Activated T-cell treated with anti-CD3 and anti-CD28 coated beads for 48 hours (primary cell): ENCODE results near the gene INSR.
"Not testable (repeated sequence)": the region's sequence is repeated elsewhere in the genome, so short reads cannot be mapped to it uniquely, and the experiment has no call there.

Source experiments
- DNase-seq: peaks from one replicate; pipeline ENCODE4 v3.0.0-alpha.2; 2020; ENCODE audit warnings: low read depth

The INSR gene

GRCh38 chr19:7224209-7224686, 70.0 kb downstream of the INSR start:
- no peak for DNase-seq

GRCh38 chr19:7223429-7223828, 70.8 kb downstream of the INSR start:
- no peak for DNase-seq

GRCh38 chr19:7219056-7219455, 75.2 kb downstream of the INSR start:
- no peak for DNase-seq

- no peak for DNase-seq
Measured at GRCh38 chr19:7217861-7218260, 76.4 kb downstream of the INSR start.

- DNase-seq: no peak
Measured at GRCh38 chr19:7216373-7216902, 77.8 kb downstream of the INSR start.

DNA sequence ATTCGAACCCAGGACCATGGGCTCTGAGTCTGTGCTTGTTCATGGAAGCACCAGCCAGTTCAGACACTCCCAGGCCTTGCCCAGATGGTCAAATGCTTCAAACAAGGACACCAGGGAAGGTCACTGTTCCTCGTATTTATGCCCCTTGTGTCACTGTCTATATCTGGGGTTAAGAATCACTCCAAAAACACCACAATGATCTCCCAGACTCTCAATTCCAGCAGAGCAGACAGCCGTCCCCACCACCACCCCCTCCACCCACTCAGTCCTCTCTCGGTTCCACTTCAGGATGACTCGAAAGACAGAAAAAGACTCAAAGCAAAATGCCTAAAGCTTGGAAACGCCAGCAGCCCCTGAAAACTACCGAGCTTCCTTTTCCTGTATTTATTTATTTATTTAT, 79.0 kb downstream of the INSR start:
- DNase-seq: no peak

DNA sequence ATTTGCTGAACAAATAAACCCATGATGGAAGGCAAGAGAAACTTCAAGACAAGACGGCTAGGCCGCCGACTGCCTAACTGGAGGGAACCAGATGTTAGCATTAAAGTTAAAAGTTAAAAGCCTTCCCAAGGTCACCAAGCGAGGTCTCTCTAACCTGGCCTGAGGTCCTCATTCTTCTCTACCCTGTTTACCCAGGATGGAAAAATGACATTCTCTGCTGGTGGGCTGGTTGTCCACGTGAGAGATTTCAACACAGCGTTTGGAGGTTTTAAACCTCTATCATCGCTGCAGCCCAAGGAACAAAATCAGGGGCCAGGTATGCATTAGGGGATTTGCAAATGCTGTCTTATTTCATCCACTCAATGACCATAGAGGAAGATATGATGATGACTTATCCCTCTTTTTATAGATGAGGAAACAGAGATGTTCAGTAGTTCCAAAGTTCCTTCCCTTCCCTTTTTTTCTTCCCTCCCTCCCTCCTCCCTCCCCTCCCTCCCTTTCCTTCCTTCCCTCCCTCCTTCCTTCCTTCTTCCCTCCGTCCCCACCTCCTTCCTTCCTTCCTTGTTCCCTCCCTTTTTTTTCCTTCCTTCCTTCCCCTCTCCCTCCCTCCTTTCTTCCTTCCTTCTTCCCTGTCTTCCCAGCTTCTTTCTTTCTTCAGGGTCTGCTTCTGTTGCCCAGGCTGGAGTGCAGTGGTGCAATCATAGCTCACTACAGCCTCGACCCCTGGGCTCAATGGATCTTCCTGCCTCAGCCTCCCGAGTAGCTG, 79.7 kb downstream of the INSR start:
- no peak for DNase-seq

DNA sequence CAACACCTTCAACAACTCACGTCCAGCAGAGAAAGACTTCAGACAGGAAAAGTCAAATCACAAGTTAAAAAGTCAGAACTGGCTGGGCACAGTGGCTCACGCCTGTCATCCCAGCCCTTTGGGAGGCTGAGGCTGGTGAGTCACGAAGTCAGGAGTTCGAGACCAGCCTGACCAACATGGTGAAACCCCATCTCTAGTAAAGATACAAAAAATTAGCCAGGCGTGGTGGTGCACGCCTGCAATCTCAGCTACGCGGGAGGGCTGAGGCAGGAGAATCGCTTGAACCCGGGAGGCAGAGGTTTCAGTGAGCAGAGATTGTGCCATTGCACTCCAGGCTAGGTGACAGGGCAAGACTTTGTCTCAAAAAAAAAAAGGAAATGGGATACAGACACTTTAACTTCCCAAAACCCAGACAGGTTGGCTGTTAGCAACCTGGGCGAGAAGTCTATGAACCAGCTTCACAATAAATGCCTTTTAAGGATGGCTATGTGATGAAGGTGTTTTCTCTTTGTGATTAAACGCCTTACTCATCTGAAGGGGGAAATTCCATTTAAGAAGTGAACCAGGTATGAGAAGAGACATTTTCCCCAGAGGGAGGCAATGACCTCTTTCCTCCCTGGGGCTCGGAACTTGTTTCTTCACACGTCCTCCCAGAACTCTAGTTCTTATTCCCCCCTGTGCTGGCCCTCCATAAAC, 80.4 kb downstream of the INSR start:
- no peak for DNase-seq

DNA sequence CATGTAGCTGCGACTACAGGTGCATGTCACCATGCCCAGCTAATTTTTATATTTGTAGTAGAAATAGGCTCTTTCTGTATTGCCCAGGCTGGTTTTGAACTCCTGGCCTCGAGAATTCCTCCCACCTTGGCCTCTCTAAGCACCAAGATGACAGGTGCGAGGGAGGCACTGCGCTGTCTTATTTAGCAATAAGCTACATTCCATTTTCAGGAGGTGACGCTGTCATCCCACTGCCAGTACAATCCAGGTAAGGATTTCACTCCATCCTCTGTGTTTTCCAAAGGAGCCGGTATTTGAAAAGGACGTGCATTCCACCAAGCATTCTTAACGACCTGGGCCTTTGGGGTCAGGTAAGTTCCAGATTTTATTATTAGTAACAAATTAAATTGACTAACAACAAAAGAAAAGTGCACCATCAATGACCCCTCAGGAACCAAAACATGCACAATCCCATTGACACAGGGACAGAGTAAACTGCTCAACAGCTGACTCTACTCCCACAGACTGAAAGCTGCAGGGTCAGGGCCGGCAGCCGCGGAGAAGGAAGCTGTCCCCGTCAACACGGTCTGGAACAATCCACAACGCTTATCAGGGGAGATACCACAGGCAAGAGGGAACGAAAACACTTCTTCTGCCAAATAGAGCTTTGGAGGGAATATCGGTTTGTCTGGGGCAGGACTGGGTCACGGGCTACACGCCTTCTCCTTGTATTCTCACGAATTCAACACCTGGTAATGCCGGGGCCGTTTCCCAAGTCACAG, 82.8 kb downstream of the INSR start:
- DNase-seq: no peak

- DNase-seq: no peak
Measured at GRCh38 chr19:7210359-7210758, 83.9 kb downstream of the INSR start.

GRCh38 chr19:7209597-7210325, 84.5 kb downstream of the INSR start:
- not testable (repeated sequence) for DNase-seq

DNA sequence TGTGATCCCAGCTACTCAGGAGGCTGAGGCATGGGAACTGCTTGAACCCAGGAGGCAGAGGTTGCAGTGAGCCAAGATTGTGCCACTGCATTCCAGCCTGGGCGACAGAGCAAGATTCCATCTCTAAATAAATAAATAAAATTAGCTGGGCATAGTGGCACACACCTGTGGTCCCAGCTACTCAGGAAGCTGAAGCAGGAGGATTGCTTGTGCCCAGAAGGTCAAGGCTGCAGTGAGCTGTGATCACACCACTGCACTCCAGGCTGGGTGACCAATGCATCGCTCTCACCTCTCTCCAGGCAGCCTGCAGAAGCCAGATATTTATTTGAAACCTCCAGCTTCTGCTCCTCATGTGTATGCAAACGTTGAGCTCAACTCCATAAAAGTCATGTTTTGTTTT, 85.2 kb downstream of the INSR start:
- not testable (repeated sequence) for DNase-seq

DNA sequence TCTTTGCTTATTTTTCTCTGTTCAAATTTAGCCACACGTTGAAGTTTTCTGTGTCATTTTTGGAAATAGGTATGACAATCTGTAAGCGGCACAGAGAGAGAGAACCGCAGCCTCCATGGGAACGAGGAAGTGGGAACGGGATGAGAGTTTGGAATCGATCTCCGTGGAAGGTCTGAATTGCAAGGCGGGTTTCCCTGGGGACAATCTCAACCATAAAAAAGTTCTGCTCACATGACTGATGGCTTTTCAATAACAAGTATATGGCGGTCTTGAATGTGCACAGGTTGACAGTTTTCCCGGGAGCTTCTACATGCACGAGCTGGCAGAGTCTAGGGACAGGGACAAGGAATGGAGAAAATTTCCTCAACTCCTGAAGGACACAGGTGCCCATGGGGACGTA, 90.9 kb downstream of the INSR start:
- DNase-seq: no peak

GRCh38 chr19:7202888-7203287, 91.3 kb downstream of the INSR start:
- no peak for DNase-seq

DNA sequence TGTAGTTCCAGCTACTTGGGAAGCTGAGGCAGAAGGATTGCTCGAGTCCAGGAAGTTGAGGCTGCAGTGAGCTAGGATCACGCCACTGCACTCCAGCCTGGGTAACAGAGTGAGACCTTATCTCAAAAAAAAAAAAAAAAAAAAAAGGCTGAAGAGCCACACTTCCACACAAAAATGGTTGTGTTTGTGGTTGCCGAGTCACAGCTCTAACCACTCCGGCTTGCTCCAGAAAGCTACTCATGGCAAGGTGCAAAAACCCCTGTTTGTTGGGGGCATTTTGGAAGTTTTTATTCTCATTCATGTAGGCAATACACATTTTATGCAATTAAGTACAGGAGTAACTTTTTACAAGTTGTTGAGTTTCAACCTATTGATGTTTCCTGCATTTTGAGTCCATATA, 93.5 kb downstream of the INSR start:
- DNase-seq: no peak

DNA sequence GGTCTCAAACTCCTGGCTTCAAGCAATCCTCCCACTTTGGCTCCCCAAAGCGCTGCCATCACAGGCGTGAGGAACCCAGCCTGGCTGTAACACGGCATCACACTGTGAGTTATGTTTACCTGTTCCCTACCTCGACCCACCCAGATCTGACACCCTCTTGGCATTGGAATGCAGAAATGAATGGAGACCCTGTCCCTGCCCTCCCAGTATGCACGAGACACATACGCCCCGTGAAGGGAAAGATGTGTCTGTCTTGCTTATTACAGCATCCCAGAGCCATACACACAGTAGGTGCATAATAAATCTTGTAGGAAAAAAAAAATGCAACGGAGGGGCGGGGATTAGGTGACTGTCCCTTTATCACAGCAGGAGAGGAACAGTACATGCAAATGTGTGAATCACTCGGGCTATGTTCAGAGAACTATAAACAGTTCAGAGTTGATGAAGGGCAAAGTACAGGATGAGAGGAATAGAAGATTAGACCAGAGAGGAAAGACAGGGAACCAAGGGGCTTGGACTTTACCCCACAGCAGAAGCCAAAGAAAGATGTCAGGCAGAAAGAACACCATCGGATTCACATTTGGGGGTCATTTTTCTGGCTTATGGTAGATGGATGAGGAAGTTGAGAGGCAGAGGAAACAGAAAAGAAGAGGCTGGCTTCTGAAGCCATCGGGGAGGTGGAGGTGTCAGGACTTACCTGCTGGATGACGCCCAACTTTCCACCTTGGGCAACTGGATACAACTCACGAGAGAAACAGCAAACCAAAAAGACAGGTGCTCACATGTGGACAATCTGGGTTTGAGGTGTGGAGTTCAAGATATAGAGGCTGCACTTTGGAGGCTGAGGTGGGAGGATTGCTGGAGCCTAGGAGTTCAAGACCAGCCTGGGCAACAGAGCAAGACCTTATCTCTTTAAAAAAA, 94.3 kb downstream of the INSR start:
- no peak for DNase-seq

- DNase-seq: peak; percentile 93
Measured at GRCh38 chr19:7197760-7198696, 96.2 kb downstream of the INSR start.

DNA sequence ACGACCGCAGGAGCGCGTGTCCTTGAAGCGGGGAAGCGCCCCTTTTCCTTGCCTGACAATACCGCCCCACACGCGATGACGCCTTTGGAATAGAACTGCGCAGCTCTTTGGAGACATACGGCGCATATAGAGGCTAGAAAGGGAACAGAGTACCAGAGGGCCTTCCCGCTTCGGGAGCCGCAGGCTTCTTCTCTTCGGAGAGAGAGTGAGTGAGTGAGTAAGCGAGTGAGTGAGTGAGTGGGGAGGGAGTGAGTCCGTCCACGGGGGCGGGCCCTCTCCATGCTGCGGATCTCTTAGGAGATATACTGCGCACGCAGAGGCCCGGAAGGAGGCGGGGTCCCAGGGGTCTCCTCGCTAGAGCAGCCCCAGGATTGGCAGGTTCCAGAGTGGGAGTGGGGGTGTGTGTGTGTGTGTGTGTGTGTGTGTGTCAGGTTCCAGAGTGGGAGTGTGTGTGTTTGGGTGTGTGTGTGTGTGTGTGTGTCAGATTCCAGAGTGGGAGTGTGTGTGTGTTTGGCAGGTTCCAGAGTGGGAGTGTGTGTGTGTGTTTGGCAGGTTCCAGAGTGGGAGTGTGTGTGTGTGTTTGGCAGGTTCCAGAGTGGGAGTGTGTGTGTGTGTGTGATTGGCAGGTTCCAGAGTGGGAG, 97.0 kb downstream of the INSR start:
- DNase-seq: peak; percentile 86

DNA sequence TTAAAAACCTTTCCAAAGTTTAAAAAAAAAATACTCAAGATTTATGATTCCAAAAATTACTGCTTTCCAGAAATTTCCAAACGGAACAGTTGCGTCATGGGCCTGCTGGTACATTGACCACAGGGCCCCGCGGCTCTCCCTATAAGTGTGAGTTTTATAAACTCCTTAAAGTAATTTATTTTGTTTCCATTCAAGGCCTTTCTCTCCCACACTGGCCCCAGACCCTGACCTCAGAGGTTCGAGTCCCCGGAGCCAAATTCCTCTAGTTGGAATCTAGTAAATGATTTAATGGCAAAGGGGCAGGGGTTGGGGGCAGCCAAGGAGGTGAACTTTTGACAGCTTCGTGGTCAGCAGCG, 97.5 kb downstream of the INSR start:
- no peak for DNase-seq
